Astrocyte (in vitro differentiated cells and primary cell): ENCODE measurements around the gene RAD51B.

Experiments used
- CTCF ChIP-seq: IDR thresholded peaks from 2 replicates; pipeline ENCODE4 v1.5.1; 2011; ENCODE audit warnings: low read depth, mild to moderate bottlenecking, inconsistent platforms, low read length, moderate library complexity; ENCODE audit not compliant: insufficient read depth
- EZH2 ChIP-seq: IDR thresholded peaks from 2 replicates; pipeline ENCODE4 v1.6.1; 2012; ENCODE audit warnings: mild to moderate bottlenecking, low read length, inconsistent platforms; ENCODE audit not compliant: insufficient read depth

DNA sequence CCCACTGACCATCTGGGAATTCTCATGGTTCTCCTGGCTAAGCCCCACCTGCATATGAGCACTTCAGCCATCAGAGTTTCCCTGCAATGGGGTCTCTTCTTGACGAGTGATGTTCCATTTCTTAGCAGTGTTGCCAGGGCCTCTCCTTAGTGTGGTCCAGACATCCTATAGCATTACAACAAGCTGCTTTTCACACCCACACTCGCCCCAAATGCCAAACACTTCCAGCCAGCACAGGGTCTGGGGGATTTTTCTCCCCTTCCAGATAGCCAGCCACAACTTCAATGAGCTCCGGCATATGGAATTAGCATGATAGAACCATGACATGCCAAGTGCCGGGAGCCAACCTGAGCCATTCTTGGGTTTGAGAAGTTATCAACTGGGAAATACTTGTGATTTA, 705.9 kb downstream of the RAD51B start:
- no peak for TF ChIP-seq CTCF
- TF ChIP-seq EZH2, result no peak
